AG09319 (cell line): ENCODE measurements around the gene SOSTDC1.

Source experiments
- DNase-seq: peaks from one replicate; pipeline ENCODE4 v3.0.0-alpha.2; 2010; ENCODE audit warnings: low read depth; ENCODE audit errors: extremely low read depth
- CTCF ChIP-seq: IDR thresholded peaks from 2 replicates; pipeline ENCODE4 v1.5.1; 2011; ENCODE audit warnings: low read depth, mild to moderate bottlenecking, inconsistent platforms, low read length, moderate library complexity

Gene SOSTDC1

GRCh38 chr7:16419859-16420258 lies 45.7 kb downstream of the SOSTDC1 start:
- TF ChIP-seq CTCF = no peak

GRCh38 chr7:16419126-16419525 lies 46.4 kb downstream of the SOSTDC1 start:
- no peak for DNase-seq
- no peak for TF ChIP-seq CTCF

More at GRCh38 chr7:16419859-16420258, 45.7 kb downstream of the SOSTDC1 start:
- DNase-seq = no peak

- no peak for TF ChIP-seq CTCF
- no peak for DNase-seq
Measured at GRCh38 chr7:16417906-16418305, 47.6 kb downstream of the SOSTDC1 start.

GRCh38 chr7:16416289-16417282 lies 49.0 kb downstream of the SOSTDC1 start:
- DNase-seq = no peak
- no peak for TF ChIP-seq CTCF

GRCh38 chr7:16412274-16413254 lies 53.0 kb downstream of the SOSTDC1 start:
- no peak for TF ChIP-seq CTCF
- no peak for DNase-seq
